Psoas muscle (tissue), 8 donors: ENCODE measurements around the gene CELF1. TPM values are rescaled to one million over a fixed set of nuclear protein-coding genes. Genes with fewer than 3 reads are reported as not detected.
"Not testable (repeated sequence)": the region's sequence is repeated elsewhere in the genome, so short reads cannot be mapped to it uniquely, and the experiment has no call there.

Experiments
- ATAC-seq, 4 donors: fragments of 200-7000 bp; cut with Tn5 transposase; one replicate each; pipeline ENCODE4 v1.9.1; 2020; ENCODE audit warnings: moderate library complexity in 3 of 4, mild to moderate bottlenecking in 2 of 4
- DNase-seq, 2 donors: peaks; one replicate each; pipeline ENCODE4 v3.0.0-alpha.2; 2020
- H3K27ac ChIP-seq: fragments of 200-600 bp; one replicate; pipeline ENCODE4 v1.8.0; 2022
- H3K27me3 ChIP-seq, 3 donors: fragments of 200-600 bp in 1 of 3; one replicate each; pipeline versions ENCODE4 v1.6.1 to v1.8.0; 2013 to 2022; ENCODE audit warnings: low read length in 2 of 3, mild to moderate bottlenecking in 2 of 3, moderate library complexity in 1 of 3; ENCODE audit not compliant: insufficient read depth in 3 of 3
- H3K36me3 ChIP-seq, 2 donors: fragments of 200-600 bp in 1 of 2; one replicate each; pipeline versions ENCODE4 v1.6.1 to v1.8.0; 2013 to 2022; ENCODE audit warnings: low read depth in 1 of 2, mild to moderate bottlenecking in 1 of 2, moderate library complexity in 1 of 2; ENCODE audit not compliant: insufficient read depth in 1 of 2
- H3K4me1 ChIP-seq: fragments of 200-600 bp; one replicate; pipeline ENCODE4 v1.8.0; 2022
- H3K4me3 ChIP-seq: fragments of 200-600 bp; one replicate; pipeline ENCODE4 v1.8.0; 2022; ENCODE audit warnings: mild to moderate bottlenecking
- H3K9me3 ChIP-seq: fragments of 200-600 bp; one replicate; pipeline ENCODE4 v1.8.0; 2022
- WGBS, 3 donors: extraction: QIAGEN DNeasy Blood & Tissue Kit; methylation state at CpG; one replicate each; pipeline versions ENCODE4 v1.1.6 to v1.1.7; 2013; 5-methylcytosine and 5-hydroxymethylcytosine counted together
- intact Hi-C, 2 donors: fragments of 100-400 bp; cut with DNase I; formaldehyde crosslinking; loops; one replicate each; pipeline versions ENCODE4 v1.11.0 to v1.14.2; 2022
- polyA plus RNA-seq, 3 donors: library from polyadenylated mRNA; stranded (reverse); fragments of 200-250 nt; gene quantifications; one replicate each; pipeline ENCODE4 v1.2.3, GENCODE V29; 2013
- total RNA-seq, 4 donors: library from RNA; stranded (reverse); fragmentation: NEBNext Ultra II Directional in 2 of 4; extraction: Animal tissue kit (Norgen Biotek cat#: 25700) in 2 of 4; gene quantifications; one replicate each; pipeline versions ENCODE4 v1.2.1 to v1.2.4, GENCODE V29; 2021 to 2023
- TF ChIP-seq, protein P1 (sequence below): fragments of 200-600 bp; IDR thresholded peaks from one replicate; pipeline ENCODE4 v1.8.0; 2022; ENCODE audit warnings: antibody characterized with exemption
- donor health status: healthy with polysubstance abuse.
- donor health status: DM: no; HTN: no; CAD: no; lungs with moderate emphysema.
- donor health status: Bipolar disorder and iron deficiency.
- donor health status: healthy.
- donor health status: DM: yes; HTN: yes; CAD: no.
- donor health status: DM: no; HTN: no; CAD: no.
- donor health status: DM: no; HTN: no; CAD: no.
- donor health status: DM: yes; HTN: yes; CAD: no.

The CELF1 gene
- total and polyA plus RNA-seq, 7 donors, result 40.1 to 193 (median 112) TPM

DNA sequence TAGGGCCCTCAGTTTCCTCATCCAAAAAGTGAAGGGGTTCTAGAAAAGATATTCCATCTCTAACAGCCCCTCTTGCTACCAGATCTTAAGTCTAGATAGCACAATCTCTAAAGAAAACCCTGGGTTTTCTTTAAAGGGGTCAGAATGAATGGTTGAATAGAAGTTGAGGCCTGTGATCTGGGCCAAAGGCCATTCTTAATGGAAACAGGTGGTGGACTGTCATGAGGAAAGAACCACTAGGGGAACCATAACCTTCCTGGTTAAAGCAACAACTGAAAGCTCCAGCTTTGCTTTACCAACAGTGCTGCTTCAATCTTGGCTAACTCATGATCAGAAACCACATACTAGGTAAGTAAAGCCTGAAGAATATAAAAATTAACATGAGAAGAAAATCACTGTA is 1.8 kb downstream of the CELF1 start:
- no peaks in the 10 kb centered on the region for H3K27me3 ChIP-seq
- ATAC-seq (peak; percentile 30 to 45 (median 37)), DNase-seq (no peak)
- peaks cover 51% of the 10 kb centered on the region for H3K4me1 ChIP-seq
- intact Hi-C loops, result loop anchor here (5.0 kb wide), 1 partner anchor 34 kb away; no protein-coding TSS in a partner anchor
- TF ChIP-seq, protein P1, sequence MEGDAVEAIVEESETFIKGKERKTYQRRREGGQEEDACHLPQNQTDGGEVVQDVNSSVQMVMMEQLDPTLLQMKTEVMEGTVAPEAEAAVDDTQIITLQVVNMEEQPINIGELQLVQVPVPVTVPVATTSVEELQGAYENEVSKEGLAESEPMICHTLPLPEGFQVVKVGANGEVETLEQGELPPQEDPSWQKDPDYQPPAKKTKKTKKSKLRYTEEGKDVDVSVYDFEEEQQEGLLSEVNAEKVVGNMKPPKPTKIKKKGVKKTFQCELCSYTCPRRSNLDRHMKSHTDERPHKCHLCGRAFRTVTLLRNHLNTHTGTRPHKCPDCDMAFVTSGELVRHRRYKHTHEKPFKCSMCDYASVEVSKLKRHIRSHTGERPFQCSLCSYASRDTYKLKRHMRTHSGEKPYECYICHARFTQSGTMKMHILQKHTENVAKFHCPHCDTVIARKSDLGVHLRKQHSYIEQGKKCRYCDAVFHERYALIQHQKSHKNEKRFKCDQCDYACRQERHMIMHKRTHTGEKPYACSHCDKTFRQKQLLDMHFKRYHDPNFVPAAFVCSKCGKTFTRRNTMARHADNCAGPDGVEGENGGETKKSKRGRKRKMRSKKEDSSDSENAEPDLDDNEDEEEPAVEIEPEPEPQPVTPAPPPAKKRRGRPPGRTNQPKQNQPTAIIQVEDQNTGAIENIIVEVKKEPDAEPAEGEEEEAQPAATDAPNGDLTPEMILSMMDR, result peak; percentile 37
- peak overlapping the region; percentile 98 for H3K27ac ChIP-seq
- H3K9me3 ChIP-seq, result no peaks in the 10 kb centered on the region
- peaks cover 0 to 4% of the 10 kb centered on the region in 2 donors for H3K36me3 ChIP-seq
- H3K4me3 ChIP-seq, result peak overlapping the region; percentile 81

GRCh38 chr11:47550288-47551047 is 2.5 kb downstream of the CELF1 start:
- ATAC-seq (peak; percentile 25 to 61 (median 49)), DNase-seq (no peak)
- WGBS, 3 donors, result 65 to 77% (median 69%) methylated on average over 10 of the region's 10 CpGs
- Histone ChIP-seq H3K9me3 (no peaks in the 10 kb centered on the region), H3K4me1 (peaks cover 52% of the 10 kb centered on the region), H3K4me3 (peak overlapping the region; percentile 81), H3K27me3 (no peaks in the 10 kb centered on the region), H3K27ac (peak overlapping the region; percentile 98), H3K36me3 (peaks cover 0 to 4% of the 10 kb centered on the region in 2 donors)
- intact Hi-C loops, result loop anchor here (5.0 kb wide), 1 partner anchor 33 kb away; no protein-coding TSS in a partner anchor
- TF ChIP-seq, protein P1, result no peak

DNA sequence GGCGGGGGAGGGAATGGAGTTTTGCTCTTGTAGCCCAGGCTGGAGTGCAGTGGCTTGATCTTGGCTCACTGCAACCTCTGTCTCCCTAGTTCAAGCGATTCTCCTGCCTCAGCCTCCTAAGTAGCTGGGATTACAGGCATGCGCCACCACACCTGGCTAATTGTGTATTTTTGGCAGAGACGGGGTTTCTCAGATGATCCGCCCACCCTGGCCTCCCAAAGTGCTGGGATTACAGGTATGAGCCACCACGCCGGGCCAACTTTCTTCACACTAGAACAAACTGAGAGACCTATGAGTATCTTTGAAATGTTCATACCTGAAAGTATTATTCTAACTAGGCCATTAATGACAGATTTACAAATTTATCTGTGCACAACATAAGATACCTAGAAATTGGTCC is 6.7 kb downstream of the CELF1 start:
- H3K27ac ChIP-seq, ATAC-seq, H3K4me3 ChIP-seq, H3K27me3 ChIP-seq, intact Hi-C loops, H3K36me3 ChIP-seq, DNase-seq, H3K9me3 ChIP-seq: not testable (repeated sequence)
- 94 to 98% (median 95%) methylated on average over 7 of the region's 7 CpGs for WGBS, 3 donors
- peaks cover 64% of the 10 kb centered on the region for H3K4me1 ChIP-seq

DNA sequence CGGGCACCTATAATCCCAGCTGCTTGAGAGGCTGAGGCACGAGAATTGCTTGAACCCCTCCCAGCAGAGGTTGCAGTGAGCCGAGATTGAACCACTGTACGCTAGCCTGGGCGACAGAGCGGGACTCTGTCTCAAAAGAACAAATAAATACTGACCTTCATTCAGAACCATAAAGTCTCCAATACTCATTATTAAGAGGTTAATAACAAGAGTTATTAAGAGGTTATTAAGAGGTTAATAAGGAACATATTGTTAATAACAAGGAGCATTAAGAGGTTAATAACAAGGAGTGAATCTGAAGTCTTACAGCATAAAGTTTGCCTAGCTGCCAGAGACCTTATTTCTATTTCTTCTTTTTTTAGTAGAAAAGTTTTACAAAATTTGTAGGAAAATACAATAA is 7.6 kb downstream of the CELF1 start:
- ATAC-seq (no peak), DNase-seq (no peak)
- H3K27me3 ChIP-seq, result no peaks in the 10 kb centered on the region
- TF ChIP-seq, protein P1, result no peak
- H3K9me3 ChIP-seq, result no peaks in the 10 kb centered on the region
- H3K27ac ChIP-seq, result no peak overlapping the region
- intact Hi-C loops, result no loop called here
- H3K36me3 ChIP-seq, result no peaks in the 10 kb centered on the region
- no peak overlapping the region for H3K4me3 ChIP-seq
- WGBS, 3 donors, result 93 to 96% (median 93%) methylated on average over 6 of the region's 6 CpGs
- H3K4me1 ChIP-seq, result peaks cover 64% of the 10 kb centered on the region

GRCh38 chr11:47541070-47541469 is 11.9 kb downstream of the CELF1 start:
- Histone ChIP-seq H3K4me1 (peaks cover 69% of the 10 kb centered on the region), H3K27me3 (no peaks in the 10 kb centered on the region), H3K27ac (peak overlapping the region; percentile 64), H3K9me3 (no peaks in the 10 kb centered on the region), H3K36me3 (no peaks in the 10 kb centered on the region), H3K4me3 (no peak overlapping the region)
- intact Hi-C loops, result no loop called here
- ATAC-seq (no peak), DNase-seq (no peak)
- WGBS, 3 donors, result 97 to 98% (median 97%) methylated on average over 2 of the region's 2 CpGs
- TF ChIP-seq, protein P1, result no peak
